GM12892 (cell line): ENCODE results near the gene ESRRA.

Experiments used
- POLR2A ChIP-seq: IDR thresholded peaks from 2 replicates; pipeline ENCODE4 v1.6.1; 2011; ENCODE audit warnings: low read depth, low read length, control low read depth
- TAF1 ChIP-seq: IDR thresholded peaks from 2 replicates; pipeline ENCODE4 v1.6.1; 2011; ENCODE audit warnings: low read depth, mild to moderate bottlenecking, control low read depth, low read length, borderline replicate concordance

GRCh38 chr11:64260147-64260708 is 45.1 kb upstream of the ESRRA start:
- no peak for TF ChIP-seq POLR2A
- TF ChIP-seq TAF1: no peak
